ENCODE results near the gene JMJD8.

JMJD8 gene, protein sequence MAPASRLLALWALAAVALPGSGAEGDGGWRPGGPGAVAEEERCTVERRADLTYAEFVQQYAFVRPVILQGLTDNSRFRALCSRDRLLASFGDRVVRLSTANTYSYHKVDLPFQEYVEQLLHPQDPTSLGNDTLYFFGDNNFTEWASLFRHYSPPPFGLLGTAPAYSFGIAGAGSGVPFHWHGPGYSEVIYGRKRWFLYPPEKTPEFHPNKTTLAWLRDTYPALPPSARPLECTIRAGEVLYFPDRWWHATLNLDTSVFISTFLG

DNA sequence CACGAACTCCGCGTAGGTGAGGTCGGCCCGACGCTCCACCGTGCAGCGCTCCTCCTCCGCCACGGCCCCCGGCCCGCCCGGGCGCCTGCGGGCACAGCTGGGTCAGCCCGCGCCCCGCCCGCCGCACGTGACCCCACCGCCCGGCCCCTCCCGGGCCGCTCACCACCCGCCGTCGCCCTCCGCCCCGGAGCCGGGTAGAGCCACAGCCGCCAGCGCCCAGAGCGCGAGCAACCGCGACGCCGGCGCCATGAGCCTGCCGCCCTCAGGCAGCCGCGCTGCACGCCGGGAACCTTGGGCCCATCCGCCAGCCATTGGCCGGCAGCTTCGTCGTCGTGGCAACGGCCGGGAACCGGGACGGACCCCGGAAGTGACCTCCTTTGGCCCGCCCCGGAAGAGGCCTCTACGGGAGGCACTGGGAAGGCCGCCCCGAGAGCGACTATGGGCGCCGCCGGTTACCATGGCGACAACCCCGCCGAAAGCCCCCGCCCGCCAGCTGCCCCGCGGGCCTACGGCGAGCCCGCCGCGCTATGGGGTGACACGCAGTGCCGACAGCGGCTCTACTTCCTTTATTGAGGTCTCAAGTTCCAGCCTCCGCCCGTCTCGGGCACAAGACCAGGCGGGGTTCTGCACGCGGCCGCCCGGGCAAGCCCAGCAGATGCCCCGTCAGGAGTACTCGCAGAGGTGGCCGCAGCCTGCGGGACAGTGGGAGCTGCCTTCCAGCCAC, at the start of gene JMJD8:
JMJD8 (minus strand) TSS at position 264 of the 724 bp plus-strand sequence; CDS start at position 249, 15 bp downstream.
- TF ChIP-seq, protein P1, sequence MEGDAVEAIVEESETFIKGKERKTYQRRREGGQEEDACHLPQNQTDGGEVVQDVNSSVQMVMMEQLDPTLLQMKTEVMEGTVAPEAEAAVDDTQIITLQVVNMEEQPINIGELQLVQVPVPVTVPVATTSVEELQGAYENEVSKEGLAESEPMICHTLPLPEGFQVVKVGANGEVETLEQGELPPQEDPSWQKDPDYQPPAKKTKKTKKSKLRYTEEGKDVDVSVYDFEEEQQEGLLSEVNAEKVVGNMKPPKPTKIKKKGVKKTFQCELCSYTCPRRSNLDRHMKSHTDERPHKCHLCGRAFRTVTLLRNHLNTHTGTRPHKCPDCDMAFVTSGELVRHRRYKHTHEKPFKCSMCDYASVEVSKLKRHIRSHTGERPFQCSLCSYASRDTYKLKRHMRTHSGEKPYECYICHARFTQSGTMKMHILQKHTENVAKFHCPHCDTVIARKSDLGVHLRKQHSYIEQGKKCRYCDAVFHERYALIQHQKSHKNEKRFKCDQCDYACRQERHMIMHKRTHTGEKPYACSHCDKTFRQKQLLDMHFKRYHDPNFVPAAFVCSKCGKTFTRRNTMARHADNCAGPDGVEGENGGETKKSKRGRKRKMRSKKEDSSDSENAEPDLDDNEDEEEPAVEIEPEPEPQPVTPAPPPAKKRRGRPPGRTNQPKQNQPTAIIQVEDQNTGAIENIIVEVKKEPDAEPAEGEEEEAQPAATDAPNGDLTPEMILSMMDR (IDR thresholded peaks at IDR 0.05; ENCODE audit: low read depth, low read length, missing control alignments): no peak
- H3K4me3 ChIP-seq (ENCODE audit: low read depth, low read length): peak within 1 kb of the TSS; percentile 60
- peak; percentile 89 for DNase-seq
- in situ Hi-C loops (cut with HindIII; ENCODE audit: low pct_ligation_motif_present, low sequenced_read_pairs): no loop called here
- H3K27me3 ChIP-seq (replicated peaks): no peaks in the 10 kb centered on the region
- peaks cover 25% of the 10 kb centered on the region for H3K36me3 ChIP-seq (replicated peaks)
- H3K27ac ChIP-seq: peak within 1 kb of the TSS; percentile 24

DNA sequence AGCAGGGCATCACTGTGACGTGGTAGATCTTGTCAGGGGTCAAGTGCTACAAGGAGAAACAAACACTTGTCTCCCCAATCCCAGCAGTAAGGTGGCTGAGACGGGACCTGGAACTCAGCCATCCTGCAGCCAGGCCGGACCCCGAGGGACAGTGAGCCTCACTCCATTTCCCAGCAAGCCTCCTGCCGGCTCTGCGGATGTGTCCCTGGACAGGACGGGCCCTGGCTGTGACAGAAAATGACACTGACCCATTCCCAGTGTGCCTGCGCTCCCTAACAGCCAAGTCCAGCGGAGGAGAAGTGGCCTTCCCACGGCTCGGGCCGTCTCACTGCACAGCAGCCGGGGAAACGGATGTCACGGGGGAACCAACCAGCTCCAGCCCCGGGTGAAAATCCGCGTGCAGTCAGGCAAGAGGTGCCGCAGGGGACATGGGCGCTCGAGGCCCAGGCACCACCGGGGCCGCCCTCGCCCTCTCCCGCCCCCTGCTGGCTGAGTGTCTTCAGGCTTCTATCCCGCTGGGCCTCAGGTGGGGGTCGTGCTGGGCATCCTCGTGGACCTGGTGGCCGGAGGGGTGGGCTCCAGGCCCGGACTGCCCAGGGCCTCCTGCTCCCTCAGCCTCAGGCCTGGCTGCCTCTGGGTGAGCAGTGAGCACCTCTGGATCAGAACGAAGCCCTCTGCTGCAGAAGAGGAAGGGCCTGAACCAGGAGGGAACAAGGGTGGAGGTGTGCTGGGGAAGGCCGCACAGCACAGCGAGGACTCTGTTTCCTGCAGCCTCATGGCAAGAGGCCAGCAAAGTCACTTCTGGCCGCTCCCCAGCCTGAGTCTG, 49.5 kb upstream of the JMJD8 start:
- Histone ChIP-seq H3K27ac (no peak overlapping the region), H3K27me3 (replicated peaks) (no peaks in the 10 kb centered on the region), H3K36me3 (replicated peaks) (peaks cover 29% of the 10 kb centered on the region), H3K4me3 (ENCODE audit: low read depth, low read length) (no peak overlapping the region)
- TF ChIP-seq, protein P1 (IDR thresholded peaks at IDR 0.05; ENCODE audit: low read depth, low read length, missing control alignments): no peak
- in situ Hi-C loops (cut with HindIII; ENCODE audit: low pct_ligation_motif_present, low sequenced_read_pairs): no loop called here
- DNase-seq: no peak

DNA sequence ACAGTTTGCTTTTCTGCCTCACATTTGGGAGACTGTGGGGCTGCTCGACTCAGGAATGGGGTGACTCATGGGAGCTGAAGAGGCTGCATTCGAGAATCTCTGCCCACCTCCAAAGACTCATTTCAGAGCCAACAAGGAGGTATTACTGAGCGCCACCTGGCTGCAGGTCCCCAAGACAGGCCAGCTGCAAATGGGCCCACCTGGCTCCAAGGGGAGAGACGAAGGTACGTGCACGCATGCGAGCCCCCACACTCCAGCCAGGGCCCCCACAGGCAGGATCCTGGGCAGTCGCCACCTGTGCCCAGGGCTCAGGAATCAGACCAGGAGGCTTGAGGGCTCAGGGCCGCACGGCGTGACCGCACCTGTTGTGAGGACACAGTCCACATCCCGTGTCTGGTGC, 48.8 kb upstream of the JMJD8 start:
- H3K27ac ChIP-seq: no peak overlapping the region
- in situ Hi-C loops (cut with HindIII; ENCODE audit: low pct_ligation_motif_present, low sequenced_read_pairs): no loop called here
- DNase-seq: no peak
- no peaks in the 10 kb centered on the region for H3K27me3 ChIP-seq (replicated peaks)
- TF ChIP-seq, protein P1 (IDR thresholded peaks at IDR 0.05; ENCODE audit: low read depth, low read length, missing control alignments): no peak
- no peak overlapping the region for H3K4me3 ChIP-seq (ENCODE audit: low read depth, low read length)
- peaks cover 29% of the 10 kb centered on the region for H3K36me3 ChIP-seq (replicated peaks)

DNA sequence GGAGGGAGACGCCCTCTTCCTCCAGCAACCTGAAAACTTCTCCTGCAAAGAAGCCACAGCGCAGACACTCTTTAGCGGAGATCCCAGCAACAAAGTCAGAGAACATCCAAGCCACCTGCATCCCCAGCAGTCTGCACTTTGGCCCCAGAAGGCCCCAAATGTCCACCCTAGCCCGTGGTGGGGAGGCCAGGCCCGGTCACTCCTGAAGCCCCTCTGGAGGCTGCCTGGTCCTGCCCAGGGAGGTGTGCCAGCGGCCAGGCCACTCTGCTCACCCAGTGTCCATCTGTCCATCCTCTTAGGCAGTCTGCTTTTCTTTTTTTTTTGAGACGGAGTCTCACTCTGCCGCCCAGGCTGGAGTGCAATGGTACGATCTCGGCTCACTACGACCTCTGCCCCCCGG, 48.2 kb upstream of the JMJD8 start:
- DNase-seq: no peak
- TF ChIP-seq, protein P1 (IDR thresholded peaks at IDR 0.05; ENCODE audit: low read depth, low read length, missing control alignments): no peak
- H3K4me3 ChIP-seq (ENCODE audit: low read depth, low read length): no peak overlapping the region
- no peak overlapping the region for H3K27ac ChIP-seq
- in situ Hi-C loops (cut with HindIII; ENCODE audit: low pct_ligation_motif_present, low sequenced_read_pairs): no loop called here
- H3K27me3 ChIP-seq (replicated peaks): no peaks in the 10 kb centered on the region
- H3K36me3 ChIP-seq (replicated peaks): peaks cover 29% of the 10 kb centered on the region

DNA sequence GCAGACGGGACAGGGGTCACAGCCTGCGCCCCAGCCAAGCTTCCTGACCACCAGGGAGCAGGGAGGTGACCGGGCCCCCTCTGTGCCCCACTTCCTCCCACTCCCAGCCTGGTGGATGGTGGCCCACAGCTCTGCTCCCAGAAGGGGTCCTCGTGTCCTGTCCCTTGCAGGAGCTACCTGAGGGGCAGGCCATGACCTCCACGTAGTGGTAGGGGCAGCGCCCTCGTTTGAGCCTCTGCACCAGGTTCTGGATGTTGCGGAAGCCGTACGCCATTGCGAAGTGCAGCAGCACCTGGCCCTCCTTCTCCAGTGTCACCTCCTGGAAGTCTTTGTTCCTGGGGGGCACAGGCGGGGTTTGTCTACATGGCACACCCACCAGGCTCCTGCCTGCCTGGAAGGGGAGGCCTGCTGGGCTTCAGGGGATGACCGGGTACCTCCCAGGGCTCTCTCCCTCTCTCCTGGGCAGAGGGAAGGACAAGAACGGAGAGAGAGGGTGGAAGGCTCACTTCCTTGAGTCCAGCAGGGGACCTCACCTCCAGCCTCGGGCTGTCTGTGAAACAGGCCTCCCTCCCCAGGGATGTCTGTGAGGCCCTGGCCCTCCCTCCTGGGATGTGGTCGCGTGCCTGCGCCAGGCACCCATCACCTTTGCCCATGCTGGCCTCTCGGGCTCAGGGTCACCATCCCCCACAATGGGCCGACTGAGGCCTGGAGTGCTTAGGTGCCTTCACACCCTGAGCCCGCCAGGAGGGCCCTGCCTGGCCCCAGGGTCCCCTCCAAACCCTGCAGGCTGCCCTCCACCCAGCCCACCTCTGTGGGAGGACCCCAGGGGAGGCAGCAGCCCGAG, 46.8 kb upstream of the JMJD8 start:
- Histone ChIP-seq H3K27ac (no peak overlapping the region), H3K27me3 (replicated peaks) (no peaks in the 10 kb centered on the region), H3K4me3 (ENCODE audit: low read depth, low read length) (no peak overlapping the region), H3K36me3 (replicated peaks) (peaks cover 22% of the 10 kb centered on the region)
- in situ Hi-C loops (cut with HindIII; ENCODE audit: low pct_ligation_motif_present, low sequenced_read_pairs): no loop called here
- DNase-seq: no peak
- TF ChIP-seq, protein P1 (IDR thresholded peaks at IDR 0.05; ENCODE audit: low read depth, low read length, missing control alignments): no peak
